Measurements from ENCODE around the gene ZBTB32. TPM values are rescaled to one million over a fixed set of nuclear protein-coding genes. Genes with fewer than 3 reads are reported as not detected.

Gene ZBTB32
- total RNA-seq (2022; extraction: Qiagen RNA extraction): not detected in 5 replicates

GRCh38 chr19:35704218-35704617 is at the start of gene ZBTB32:
Gene ZBTB32, plus strand, starts transcription at chr19:35704558. Its CDS starts 10,069 bp downstream, at chr19:35714627.

GRCh38 chr19:35666251-35666913 is 38.0 kb upstream of the ZBTB32 start, which contains the start of gene UPK1A:
Gene UPK1A, plus strand, starts transcription at chr19:35666517. Its CDS starts 296 bp downstream, at chr19:35666813.

DNA sequence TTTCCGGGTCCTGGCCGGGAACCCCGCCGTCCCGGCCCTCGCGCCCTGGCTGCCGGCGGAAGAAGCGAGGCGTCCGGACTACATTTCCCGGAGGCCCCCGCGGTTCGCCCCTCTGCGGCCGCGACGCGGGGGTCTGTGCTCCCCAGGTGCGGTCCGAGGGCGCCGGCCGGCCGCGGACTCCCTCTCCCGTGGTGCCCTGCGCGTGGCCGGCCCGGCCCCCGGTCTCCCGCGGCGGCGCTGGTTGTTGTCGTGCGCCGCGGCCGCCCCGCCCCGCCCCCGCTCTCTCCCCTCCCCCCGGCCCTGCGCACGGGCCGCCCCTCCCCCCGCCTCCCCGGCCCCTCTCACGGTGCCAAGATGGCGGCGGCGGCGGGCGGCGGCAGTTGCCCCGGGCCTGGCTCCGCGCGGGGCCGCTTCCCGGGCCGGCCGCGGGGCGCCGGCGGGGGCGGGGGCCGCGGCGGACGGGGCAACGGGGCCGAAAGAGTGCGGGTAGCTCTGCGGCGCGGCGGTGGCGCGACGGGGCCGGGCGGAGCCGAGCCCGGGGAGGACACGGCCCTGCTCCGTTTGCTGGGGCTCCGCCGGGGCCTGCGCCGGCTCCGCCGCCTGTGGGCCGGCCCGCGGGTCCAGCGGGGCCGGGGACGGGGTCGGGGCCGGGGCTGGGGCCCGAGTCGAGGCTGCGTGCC is 13.4 kb downstream of the ZBTB32 start, which contains the start of gene KMT2B:
KMT2B (plus strand) TSS at position 339 of the 680 bp plus-strand sequence; CDS start at position 355, 16 bp downstream.

GRCh38 chr19:35742121-35742724 is 37.9 kb downstream of the ZBTB32 start, which contains the start of gene IGFLR1:
Gene IGFLR1, minus strand, starts transcription at chr19:35742452. Its CDS starts 1,272 bp downstream, at chr19:35741180.

GRCh38 chr19:35745328-35746086 is 41.1 kb downstream of the ZBTB32 start, which contains the start of the genes PSENEN and U2AF1L4:
Gene PSENEN, plus strand, starts transcription at chr19:35745651. Its CDS starts 280 bp downstream, at chr19:35745931.
Gene U2AF1L4, minus strand, starts transcription at chr19:35745418. Its CDS starts 27 bp downstream, at chr19:35745391.

DNA sequence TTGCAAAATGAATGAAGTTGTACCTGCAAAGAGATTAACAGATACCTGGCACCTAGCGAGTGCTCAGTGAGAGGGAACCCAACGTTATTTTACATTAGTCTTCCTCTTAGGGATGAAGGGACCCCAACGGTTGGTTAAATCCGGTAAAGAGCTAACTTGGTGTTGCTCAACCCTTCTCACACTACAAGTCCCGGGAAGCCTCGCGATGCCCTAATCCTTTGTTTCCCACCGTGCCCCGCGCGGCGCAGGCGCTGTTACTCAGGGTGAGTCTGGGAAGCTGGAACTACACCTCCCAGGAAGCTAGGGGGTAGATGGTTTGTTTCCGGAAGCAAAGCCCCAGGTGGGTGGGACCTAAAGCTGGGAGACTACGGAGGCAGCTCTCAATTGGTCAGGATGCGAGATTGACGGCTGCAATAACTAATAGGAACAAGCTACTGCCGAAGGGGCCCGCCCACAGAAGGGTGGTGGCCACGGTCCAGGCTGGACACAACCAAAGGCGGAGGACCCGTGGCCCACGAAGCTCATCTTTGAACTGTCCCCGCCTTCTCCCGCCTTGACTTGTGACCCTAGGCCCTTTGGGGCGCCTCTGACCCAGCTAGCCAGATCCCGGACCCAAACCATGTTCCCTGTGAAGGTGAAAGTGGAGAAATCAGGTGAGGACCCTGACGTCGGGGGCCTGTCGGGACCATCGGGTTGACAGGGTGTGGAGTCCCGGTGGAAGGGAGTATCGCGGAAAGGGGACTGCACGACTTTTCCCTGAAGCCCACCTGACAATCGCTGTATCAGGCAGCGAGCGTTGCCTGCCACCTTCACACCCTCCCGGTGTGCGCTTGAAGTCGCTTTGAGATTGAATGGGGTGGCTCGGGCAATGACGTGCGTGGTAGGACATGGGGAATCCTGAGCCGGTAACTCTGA is 44.0 kb downstream of the ZBTB32 start, which contains the start of gene LIN37:
LIN37 (plus strand) TSS at position 471 of the 915 bp plus-strand sequence; CDS start at position 620, 149 bp downstream.

GRCh38 chr19:35756377-35757230 is 52.2 kb downstream of the ZBTB32 start, which contains the start of gene HSPB6:
Gene HSPB6, minus strand, starts transcription at chr19:35757029. Its CDS starts 21 bp downstream, at chr19:35757008.

DNA sequence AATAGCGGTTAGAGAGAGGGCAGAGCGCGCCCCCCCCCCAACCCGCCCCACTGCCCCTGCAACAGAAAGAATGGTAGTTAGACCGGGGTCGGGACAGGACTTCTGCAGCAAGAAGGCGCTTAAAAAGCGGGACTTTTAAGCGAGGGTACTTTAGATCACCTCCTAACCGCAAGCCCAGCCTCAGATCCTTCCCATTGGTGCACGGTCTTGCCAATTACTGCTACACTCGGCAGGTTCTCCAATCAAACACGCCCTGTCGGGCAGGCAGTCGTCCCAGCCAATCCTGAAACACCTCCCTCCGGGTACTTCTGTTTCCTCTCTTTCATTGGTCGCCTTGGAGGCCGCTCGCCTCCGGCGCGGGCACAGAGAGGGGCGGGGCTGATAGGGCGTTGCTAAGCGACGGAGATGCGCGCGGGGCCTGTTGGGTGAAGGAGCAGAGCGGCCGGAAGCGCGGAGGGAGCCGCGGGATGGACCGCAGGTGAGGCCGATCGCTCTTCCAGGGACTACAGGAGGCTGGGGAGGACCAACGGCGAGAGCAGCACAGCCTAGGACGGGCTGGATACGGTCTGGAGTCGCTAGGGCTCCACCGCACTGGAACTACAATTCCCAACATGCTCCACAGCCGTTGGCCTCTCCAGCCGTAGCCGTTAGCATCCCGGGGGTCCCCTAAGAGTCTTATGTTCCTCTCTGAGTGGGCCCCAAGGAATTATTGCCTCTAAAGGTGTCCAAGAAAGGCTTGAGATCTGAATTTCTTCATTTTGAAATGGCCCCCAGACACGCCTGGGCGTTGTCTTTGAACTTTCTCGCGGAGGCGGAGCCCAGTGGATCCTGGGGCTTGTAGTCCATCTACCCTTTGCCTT is 53.6 kb downstream of the ZBTB32 start, which contains the start of gene PROSER3:
PROSER3 (plus strand) TSS at position 428 of the 860 bp plus-strand sequence; CDS start at position 468, 40 bp downstream.

Other genes with a start within 250 kb of the ZBTB32 start
- gene KRTDAP, start 214.1 kb upstream of the ZBTB32 start, total RNA-seq (2022; extraction: Qiagen RNA extraction): not detected in 5 replicates
- gene DMKN, start 190.9 kb upstream of the ZBTB32 start, total RNA-seq (2022; extraction: Qiagen RNA extraction): 32.5 to 41.2 TPM (median 37.6 TPM) in 5 replicates
- 2.4 to 3.3 TPM (median 3.2 TPM) in 5 replicates for gene SBSN, start 176.2 kb upstream of the ZBTB32 start, total RNA-seq (2022; extraction: Qiagen RNA extraction)
- gene GAPDHS, start 171.1 kb upstream of the ZBTB32 start, total RNA-seq (2022; extraction: Qiagen RNA extraction): 0.21 TPM in 1 of 5 replicates, not detected in the others
- gene TMEM147, start 158.9 kb upstream of the ZBTB32 start, total RNA-seq (2022; extraction: Qiagen RNA extraction): 374 to 446 TPM (median 422 TPM) in 5 replicates
- 0.06 TPM in 1 of 5 replicates, not detected in the others for gene ATP4A, start 140.9 kb upstream of the ZBTB32 start, total RNA-seq (2022; extraction: Qiagen RNA extraction)
- gene PMIS2, start 118.4 kb upstream of the ZBTB32 start, total RNA-seq (2022; extraction: Qiagen RNA extraction): not detected in 5 replicates
- 11.3 to 18.9 TPM (median 15.0 TPM) in 5 replicates for gene HAUS5, start 91.8 kb upstream of the ZBTB32 start, total RNA-seq (2022; extraction: Qiagen RNA extraction)
- gene RBM42, start 75.5 kb upstream of the ZBTB32 start, total RNA-seq (2022; extraction: Qiagen RNA extraction): 148 to 214 TPM (median 206 TPM) in 5 replicates
- gene ETV2, start 62.8 kb upstream of the ZBTB32 start, total RNA-seq (2022; extraction: Qiagen RNA extraction): 1.7 to 3.1 TPM (median 2.9 TPM) in 5 replicates
- gene COX6B1, start 56.2 kb upstream of the ZBTB32 start, total RNA-seq (2022; extraction: Qiagen RNA extraction): 1,323 to 1,675 TPM (median 1,366 TPM) in 5 replicates
- 0.72 to 1.1 TPM (median 0.94 TPM) in 5 replicates for gene UPK1A, start 38.0 kb upstream of the ZBTB32 start, total RNA-seq (2022; extraction: Qiagen RNA extraction)
- 46.2 to 63.6 TPM (median 56.5 TPM) in 5 replicates for gene KMT2B, start 13.4 kb downstream of the ZBTB32 start, total RNA-seq (2022; extraction: Qiagen RNA extraction)
- gene IGFLR1, start 37.9 kb downstream of the ZBTB32 start, total RNA-seq (2022; extraction: Qiagen RNA extraction): 10.2 to 14.6 TPM (median 11.8 TPM) in 5 replicates
- 24.6 to 30.2 TPM (median 25.0 TPM) in 5 replicates for gene U2AF1L4, start 40.9 kb downstream of the ZBTB32 start, total RNA-seq (2022; extraction: Qiagen RNA extraction)
- gene PSENEN, start 41.1 kb downstream of the ZBTB32 start, total RNA-seq (2022; extraction: Qiagen RNA extraction): 288 to 310 TPM (median 290 TPM) in 5 replicates
- gene LIN37, start 44.0 kb downstream of the ZBTB32 start, total RNA-seq (2022; extraction: Qiagen RNA extraction): 20.3 to 28.5 TPM (median 22.0 TPM) in 5 replicates
- gene HSPB6, start 52.5 kb downstream of the ZBTB32 start, total RNA-seq (2022; extraction: Qiagen RNA extraction): 0.12 to 0.28 TPM (median 0.19 TPM) in 3 of 5 replicates, not detected in the others
- gene PROSER3, start 53.6 kb downstream of the ZBTB32 start, total RNA-seq (2022; extraction: Qiagen RNA extraction): 24.6 to 30.3 TPM (median 28.2 TPM) in 5 replicates
- gene ARHGAP33, start 71.0 kb downstream of the ZBTB32 start, total RNA-seq (2022; extraction: Qiagen RNA extraction): 3.9 to 9.3 TPM (median 7.6 TPM) in 5 replicates
- 0.16 to 0.53 TPM (median 0.34 TPM) in 5 replicates for gene PRODH2, start 108.3 kb downstream of the ZBTB32 start, total RNA-seq (2022; extraction: Qiagen RNA extraction)
- gene NPHS1, start 147.9 kb downstream of the ZBTB32 start, total RNA-seq (2022; extraction: Qiagen RNA extraction): 0.27 to 0.75 TPM (median 0.56 TPM) in 5 replicates
- 0.42 to 0.60 TPM (median 0.55 TPM) in 5 replicates for gene KIRREL2, start 152.4 kb downstream of the ZBTB32 start, total RNA-seq (2022; extraction: Qiagen RNA extraction)
- gene APLP1, start 164.0 kb downstream of the ZBTB32 start, total RNA-seq (2022; extraction: Qiagen RNA extraction): 73.4 to 99.4 TPM (median 94.1 TPM) in 5 replicates
- 5.5 to 7.7 TPM (median 6.2 TPM) in 5 replicates for gene NFKBID, start 196.0 kb downstream of the ZBTB32 start, total RNA-seq (2022; extraction: Qiagen RNA extraction)
- gene HCST, start 198.0 kb downstream of the ZBTB32 start, total RNA-seq (2022; extraction: Qiagen RNA extraction): 0.30 to 0.45 TPM (median 0.35 TPM) in 5 replicates
- gene TYROBP, start 203.7 kb downstream of the ZBTB32 start, total RNA-seq (2022; extraction: Qiagen RNA extraction): not detected in 5 replicates
- gene LRFN3, start 231.8 kb downstream of the ZBTB32 start, total RNA-seq (2022; extraction: Qiagen RNA extraction): 12.9 to 23.3 TPM (median 21.0 TPM) in 5 replicates